ENCODE results near the gene NCAN. TPM values are rescaled to one million over a fixed set of nuclear protein-coding genes. Genes with fewer than 3 reads are reported as not detected.
"Not testable (repeated sequence)": the region's sequence is repeated elsewhere in the genome, so short reads cannot be mapped to it uniquely, and the experiment has no call there.

The NCAN gene
- total RNA-seq, 1 donor from 2014 or later: 0.02 TPM

DNA sequence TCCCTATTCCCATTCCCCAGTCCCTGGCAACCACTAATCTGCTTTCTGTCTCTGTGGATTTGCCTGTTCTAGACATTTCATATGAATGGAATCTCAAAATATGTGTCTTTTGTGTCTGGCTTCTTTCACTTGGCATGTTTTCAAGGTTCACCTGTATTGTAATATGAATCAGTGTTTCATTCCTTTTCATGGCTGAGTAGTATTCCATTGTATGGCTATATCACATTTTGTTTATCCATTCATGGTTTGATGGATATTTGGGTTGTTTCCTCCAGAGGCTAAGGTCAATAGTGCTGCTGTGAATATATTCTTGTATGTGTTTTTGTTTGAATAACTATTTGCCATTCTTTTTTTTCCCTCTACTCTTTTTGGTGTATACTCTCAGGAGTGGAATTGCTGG, 24.4 kb downstream of the NCAN start:
- no peak overlapping the region for H3K4me3 Mint-ChIP-seq
- no peak overlapping the region for H3K27ac Mint-ChIP-seq
- TF ChIP-seq CTCF (IDR thresholded peaks at IDR 0.05; ENCODE audit: unreplicated experiment): no peak
- peaks cover 13% of the 10 kb centered on the region for H3K9me3 Mint-ChIP-seq
- H3K27me3 Mint-ChIP-seq (ENCODE audit: low read depth): peaks cover 27% of the 10 kb centered on the region
- DNase-seq (ENCODE audit: low spot score in 2 of 2, unreplicated experiment in 2 of 2): no peak
- no peaks in the 10 kb centered on the region for H3K36me3 Mint-ChIP-seq
- no peaks in the 10 kb centered on the region for H3K4me1 Mint-ChIP-seq

- H3K27ac Mint-ChIP-seq: no peak overlapping the region
- no peaks in the 10 kb centered on the region for H3K36me3 Mint-ChIP-seq
- peaks cover 12% of the 10 kb centered on the region for H3K9me3 Mint-ChIP-seq
- no peak overlapping the region for H3K4me3 Mint-ChIP-seq
- no peak for TF ChIP-seq CTCF (IDR thresholded peaks at IDR 0.05; ENCODE audit: unreplicated experiment)
- peaks cover 24% of the 10 kb centered on the region for H3K27me3 Mint-ChIP-seq (ENCODE audit: low read depth)
- H3K4me1 Mint-ChIP-seq: no peaks in the 10 kb centered on the region
- DNase-seq (ENCODE audit: low spot score in 2 of 2, unreplicated experiment in 2 of 2): no peak
These were observed 26.6 kb downstream of the NCAN start for GRCh38 chr19:19238126-19238894.

DNA sequence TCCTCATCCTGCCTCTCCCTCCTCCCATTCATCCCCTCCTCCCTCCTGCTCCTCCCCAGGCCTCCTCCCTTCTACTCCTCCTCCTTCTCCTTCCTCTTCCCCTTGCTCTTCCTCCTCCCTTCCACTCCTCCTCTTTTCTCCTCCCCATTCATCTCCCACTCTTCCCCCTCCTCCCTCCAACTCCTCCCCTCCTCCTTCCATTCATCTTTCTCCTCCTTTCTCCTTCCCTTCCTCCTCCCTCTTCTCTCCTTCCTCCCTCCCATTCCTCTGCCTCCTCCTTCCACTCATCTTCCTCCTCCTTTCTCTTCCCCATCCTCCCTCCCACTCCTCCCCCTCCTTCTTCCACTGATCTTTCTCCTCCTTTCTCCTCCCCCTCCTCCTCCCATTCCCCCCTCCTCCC, 27.9 kb downstream of the NCAN start:
- Mint-ChIP-seq H3K4me1 (no peaks in the 10 kb centered on the region), H3K4me3 (no peak overlapping the region), H3K36me3 (no peaks in the 10 kb centered on the region), H3K27ac (no peak overlapping the region), H3K27me3 (ENCODE audit: low read depth) (peaks cover 21% of the 10 kb centered on the region), H3K9me3 (peaks cover 7% of the 10 kb centered on the region)
- DNase-seq (ENCODE audit: low spot score in 2 of 2, unreplicated experiment in 2 of 2): no peak
- TF ChIP-seq CTCF (IDR thresholded peaks at IDR 0.05; ENCODE audit: unreplicated experiment): no peak

DNA sequence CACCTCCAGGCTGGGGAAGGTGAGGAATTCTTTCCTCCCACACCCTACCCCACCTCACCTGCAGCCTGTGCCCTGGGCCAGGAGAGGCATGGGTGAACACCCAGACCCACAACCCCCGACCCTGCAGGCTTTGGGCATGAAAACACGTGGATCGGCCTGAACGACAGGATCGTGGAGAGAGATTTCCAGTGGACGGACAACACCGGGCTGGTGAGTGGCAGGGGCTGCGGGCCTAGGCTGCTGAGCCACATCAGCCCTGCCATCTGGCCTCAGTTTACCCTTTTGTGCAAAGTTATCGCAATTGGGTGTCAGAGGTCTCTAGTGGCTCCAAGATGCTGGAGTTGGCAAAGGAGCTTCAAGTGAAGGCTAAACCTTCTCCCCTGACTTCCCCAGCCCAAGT, 28.7 kb downstream of the NCAN start:
- H3K9me3 Mint-ChIP-seq: peaks cover 7% of the 10 kb centered on the region
- no peaks in the 10 kb centered on the region for H3K4me1 Mint-ChIP-seq
- no peak overlapping the region for H3K27ac Mint-ChIP-seq
- peaks cover 21% of the 10 kb centered on the region for H3K27me3 Mint-ChIP-seq (ENCODE audit: low read depth)
- no peak overlapping the region for H3K4me3 Mint-ChIP-seq
- no peak for DNase-seq (ENCODE audit: low spot score in 2 of 2, unreplicated experiment in 2 of 2)
- H3K36me3 Mint-ChIP-seq: no peaks in the 10 kb centered on the region
- TF ChIP-seq CTCF (IDR thresholded peaks at IDR 0.05; ENCODE audit: unreplicated experiment): no peak

GRCh38 chr19:19250196-19250801, 38.5 kb downstream of the NCAN start:
- Mint-ChIP-seq H3K4me1 (no peaks in the 10 kb centered on the region), H3K27ac (no peak overlapping the region), H3K9me3 (no peaks in the 10 kb centered on the region), H3K4me3 (no peak overlapping the region), H3K36me3 (no peaks in the 10 kb centered on the region), H3K27me3 (ENCODE audit: low read depth) (peaks cover 64% of the 10 kb centered on the region)
- no peak for DNase-seq (ENCODE audit: low spot score in 2 of 2, unreplicated experiment in 2 of 2)
- no peak for TF ChIP-seq CTCF (IDR thresholded peaks at IDR 0.05; ENCODE audit: unreplicated experiment)

- H3K4me3 Mint-ChIP-seq; DNase-seq (ENCODE audit: low spot score in 2 of 2, unreplicated experiment in 2 of 2); H3K9me3 Mint-ChIP-seq; H3K4me1 Mint-ChIP-seq; H3K36me3 Mint-ChIP-seq; H3K27ac Mint-ChIP-seq: not testable (repeated sequence)
- H3K27me3 Mint-ChIP-seq (ENCODE audit: low read depth): peaks cover 64% of the 10 kb centered on the region
These were observed 41.7 kb downstream of the NCAN start for GRCh38 chr19:19253409-19253808.

Data from mesothelial cell of epicardium (in vitro differentiated cells).